Stimulated activated CD8-positive, alpha-beta memory T cell treated with anti-CD3 and anti-CD28 coated beads, Interleukin-7, amount 100 ng/mL, for 24 hours (primary cell): ENCODE data around the gene WNT7B.
A peak's percentile ranks its signal among the peaks of the same experiment; 100 is the strongest.
"Not testable (repeated sequence)": the region's sequence is repeated elsewhere in the genome, so short reads cannot be mapped to it uniquely, and the experiment has no call there.

ENCODE experiments used
- DNase-seq: peaks from one replicate; pipeline ENCODE4 v3.0.0-alpha.2; 2020; ENCODE audit warnings: low read depth

WNT7B gene

DNA sequence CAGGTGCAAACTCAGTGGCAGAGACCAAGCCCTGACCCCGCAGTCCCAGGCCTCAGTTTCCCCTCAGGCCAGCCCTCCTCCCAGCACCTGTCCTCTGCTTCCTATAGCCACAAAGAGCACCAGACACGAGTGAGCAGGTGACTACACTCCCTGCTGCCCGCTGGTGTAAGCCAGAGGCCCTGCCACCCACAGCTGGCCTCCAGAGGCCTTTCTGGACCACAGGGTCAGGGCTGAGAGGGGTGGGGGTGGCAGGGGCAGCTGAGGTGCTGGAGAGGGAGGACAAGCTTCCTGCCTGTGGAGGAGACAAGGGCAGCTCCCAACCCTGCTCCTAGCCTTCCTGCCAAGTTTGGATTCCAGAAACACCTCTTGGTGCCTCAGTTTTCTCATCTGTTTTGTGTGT lies 31.3 kb upstream of the WNT7B start:
- no peak for DNase-seq

DNA sequence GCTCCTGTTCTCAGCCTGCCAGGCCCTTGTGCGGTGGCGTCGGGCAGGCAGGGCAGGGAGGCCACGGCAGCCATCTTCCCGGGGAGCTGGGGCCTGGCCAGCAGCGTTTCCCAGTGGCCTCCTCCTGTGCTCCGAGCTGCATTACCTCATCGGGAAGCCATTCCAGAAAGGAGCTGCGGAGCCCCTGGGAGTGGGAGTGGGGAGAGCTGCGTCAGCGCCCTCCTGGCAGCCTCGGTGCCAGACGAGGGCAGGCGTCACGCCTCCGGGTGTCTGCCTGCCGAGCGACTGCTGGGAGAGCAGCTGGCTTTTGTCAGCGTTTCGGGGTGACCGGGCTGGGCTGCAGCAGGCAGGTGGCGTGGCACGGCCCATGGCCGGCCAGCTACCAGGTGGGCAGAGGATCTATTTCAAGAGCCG lies 30.9 kb upstream of the WNT7B start:
- no peak for DNase-seq

DNA sequence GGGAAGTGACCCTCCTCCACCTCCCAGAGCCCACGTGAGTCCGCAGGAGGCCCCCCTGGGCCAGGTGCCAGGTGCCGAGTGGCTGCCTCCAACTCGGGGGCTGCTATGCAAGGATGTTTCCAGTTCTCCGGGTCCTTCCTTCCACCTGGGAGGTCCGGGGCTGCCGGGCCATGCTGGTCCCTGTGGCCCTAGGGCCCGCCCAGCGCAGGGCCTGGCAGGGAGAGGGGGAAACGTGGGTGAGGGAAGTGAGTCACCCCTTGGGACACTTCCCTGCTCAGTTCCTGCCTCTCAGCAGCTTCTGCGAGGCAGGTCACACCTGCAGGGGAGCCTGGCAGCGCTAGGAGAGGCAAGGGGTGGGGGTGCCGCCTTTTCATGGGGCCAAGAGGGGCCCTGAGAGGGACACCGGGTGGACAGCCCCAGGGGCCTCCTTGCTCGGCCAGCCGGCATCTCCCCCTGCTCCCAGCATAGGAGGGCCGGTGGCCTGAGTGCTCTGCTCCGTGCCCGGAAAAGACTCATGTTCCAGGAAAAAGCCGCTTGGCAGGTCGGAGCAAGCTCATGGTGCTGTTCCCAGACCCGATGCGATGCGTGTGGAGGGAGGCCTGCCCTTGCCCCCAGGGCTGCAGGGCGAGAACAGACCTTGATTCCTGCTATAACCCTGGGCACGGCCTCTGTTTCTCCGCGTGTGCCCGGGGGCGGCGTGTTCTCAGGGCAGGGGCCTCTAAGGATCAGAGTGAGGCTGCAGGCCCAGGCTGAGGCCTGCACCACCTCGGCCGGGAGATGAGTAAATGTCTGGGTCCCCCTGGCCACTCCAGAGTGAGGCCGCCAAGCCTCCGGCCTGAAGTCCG lies 30.3 kb upstream of the WNT7B start:
- no peak for DNase-seq

DNA sequence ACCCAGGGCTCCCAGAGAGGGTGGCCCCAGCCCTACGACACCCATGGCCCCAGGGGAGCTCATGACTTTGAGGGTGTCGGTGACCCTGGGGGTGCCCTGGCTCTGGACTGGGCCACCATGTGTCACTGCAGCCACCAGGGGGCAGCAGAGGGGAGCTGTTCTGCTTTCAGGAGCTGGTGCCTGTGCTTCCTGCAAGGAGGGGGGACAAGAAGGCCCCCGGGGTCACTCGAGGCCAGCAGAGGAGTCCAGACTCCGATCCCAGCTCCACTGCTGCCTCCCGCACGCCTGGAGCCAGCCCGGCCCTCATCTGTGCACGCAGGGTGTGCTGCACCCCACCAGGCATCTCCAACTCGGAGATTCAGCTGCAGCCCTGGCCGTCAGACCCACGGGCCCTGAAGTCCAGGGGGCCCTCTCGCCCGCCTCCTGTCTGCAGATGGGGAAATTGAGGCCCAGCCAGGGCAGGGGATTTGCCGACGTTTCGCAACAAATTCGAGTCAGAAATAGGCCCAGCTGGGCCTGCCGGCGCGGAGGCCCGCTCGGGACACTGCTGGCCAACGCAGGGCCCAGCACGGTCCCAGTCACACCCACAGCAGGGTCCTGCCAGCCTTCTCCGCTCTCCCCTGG lies 29.5 kb upstream of the WNT7B start:
- DNase-seq, result peak; percentile 84

DNA sequence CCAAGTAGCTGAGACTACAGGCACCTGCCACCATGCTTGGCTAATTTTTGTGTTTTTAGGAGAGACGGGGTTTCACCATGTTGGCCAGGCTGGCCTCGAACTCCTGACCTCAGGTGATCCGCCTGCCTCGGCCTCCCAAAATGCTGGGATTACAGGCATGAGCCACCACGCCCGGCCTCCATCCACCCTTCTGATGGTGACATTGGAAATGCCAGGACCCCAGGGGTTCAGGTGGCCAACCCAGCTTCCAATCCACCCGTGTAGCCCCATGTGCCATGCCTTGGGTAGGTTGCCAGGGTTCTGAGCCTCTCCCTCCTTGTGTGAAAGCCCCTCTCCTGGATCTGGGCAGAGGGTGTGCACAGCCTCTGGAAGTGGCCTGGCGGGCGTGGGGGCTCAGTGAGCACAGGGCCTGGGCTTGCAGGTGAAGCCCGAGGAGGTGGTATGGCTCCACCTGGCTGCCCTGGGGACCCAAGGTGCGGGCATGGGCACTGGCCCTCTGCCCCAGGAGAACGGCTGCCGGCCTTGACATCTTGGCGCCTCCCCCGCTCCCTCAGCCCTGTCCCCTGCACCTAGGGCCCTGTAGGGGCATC lies 28.2 kb upstream of the WNT7B start:
- DNase-seq, result not testable (repeated sequence)

DNA sequence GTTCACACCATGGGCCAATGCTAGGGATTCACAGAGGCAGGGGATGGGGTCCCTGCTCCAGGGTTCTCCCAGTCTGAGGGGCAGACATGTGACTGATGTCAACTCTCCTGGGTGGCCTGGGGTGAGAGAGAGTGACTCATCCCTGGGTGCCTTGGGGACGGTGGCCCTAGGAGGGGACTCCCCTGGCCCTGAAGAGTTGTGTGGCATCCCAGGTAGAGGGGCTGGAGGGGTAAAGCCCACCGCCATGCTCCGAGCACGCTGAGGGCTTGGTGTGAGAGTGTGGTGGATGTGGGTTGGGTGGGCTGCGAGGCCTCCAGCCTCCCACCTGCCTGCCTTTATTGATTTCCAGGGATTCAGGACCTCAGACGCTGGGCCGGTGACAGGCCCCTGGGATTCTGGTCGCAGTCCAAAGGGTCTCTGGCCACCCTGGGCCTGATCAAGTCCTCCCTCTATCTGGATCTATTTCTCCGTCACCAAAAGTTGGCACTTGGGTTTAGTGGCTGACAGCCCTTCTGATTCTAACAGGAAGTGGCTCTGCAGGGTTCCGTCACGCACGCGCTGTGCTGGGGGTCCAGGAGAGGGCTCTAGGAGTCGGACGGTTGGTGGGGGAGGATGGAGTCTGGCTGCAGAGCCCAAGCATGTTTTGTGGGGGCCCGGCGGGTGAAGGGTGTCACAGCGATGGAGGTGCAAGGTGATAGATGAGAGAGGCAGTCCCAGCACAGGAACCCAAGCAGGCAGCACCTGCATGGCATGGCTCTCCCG lies 27.3 kb upstream of the WNT7B start:
- DNase-seq, result no peak

DNA sequence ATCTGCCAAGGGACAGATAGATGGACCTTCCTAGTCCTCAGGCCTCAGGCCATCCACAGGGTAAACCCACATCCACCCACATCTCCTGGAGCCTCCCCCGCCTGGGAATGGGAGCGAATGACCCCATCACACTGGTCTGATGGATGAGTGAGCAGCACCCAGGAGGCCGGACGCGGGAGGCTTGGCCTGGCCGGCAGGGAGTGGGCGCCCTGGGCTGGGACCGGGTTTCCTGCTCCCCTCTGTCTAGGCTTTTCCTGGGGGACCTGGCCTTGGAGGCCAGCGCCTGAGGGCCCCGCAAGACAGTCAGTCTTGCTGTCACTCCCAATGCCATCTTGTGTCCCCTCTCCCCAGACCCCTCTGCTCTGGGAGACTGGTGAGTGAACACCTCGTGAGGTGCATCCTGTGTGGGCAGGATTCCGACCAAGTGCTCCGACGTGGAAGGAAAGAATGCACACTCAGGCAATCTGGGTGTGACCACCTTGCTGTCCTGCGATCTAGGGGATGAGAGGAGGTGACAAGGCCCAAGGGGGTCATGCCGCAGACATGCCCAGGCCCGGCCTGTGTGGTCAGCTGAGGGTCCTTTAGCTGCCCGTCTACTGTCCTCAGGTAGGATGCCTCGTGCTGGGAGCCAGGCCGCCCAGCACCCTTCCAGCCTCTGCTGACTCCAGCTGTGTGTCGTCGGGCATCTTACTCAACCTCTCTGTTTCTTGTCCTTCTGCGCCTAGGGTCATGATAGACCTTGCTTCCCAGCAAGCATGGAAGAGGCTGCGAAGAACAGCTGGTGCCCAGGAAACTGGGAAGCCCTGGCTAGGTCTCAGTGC lies 26.5 kb upstream of the WNT7B start:
- DNase-seq, result no peak

DNA sequence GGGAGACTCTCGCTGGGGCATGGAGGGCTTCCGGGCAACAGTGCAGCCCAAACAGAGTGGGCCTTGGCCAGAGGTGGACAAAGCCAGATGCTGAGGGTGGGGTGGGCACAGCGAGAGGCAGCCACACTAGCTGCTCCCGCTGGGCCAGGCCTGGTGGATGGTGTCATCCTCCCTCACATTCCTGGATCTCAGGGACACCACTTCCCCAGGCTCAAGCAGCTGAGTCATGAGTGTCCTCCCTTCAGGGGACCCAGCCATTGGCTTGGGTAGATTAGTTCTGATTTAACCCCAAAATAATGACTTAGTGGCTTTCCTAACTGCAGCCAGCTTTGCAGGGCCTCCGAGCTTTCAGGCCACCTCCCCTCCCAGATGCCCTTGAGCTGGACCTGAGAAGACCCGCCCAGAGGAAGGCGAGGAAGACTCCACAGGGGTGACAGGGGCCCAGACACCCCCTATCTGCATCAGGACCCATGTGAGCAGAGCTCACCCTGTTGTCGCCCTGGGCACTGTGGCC lies 25.9 kb upstream of the WNT7B start:
- DNase-seq, result no peak

DNA sequence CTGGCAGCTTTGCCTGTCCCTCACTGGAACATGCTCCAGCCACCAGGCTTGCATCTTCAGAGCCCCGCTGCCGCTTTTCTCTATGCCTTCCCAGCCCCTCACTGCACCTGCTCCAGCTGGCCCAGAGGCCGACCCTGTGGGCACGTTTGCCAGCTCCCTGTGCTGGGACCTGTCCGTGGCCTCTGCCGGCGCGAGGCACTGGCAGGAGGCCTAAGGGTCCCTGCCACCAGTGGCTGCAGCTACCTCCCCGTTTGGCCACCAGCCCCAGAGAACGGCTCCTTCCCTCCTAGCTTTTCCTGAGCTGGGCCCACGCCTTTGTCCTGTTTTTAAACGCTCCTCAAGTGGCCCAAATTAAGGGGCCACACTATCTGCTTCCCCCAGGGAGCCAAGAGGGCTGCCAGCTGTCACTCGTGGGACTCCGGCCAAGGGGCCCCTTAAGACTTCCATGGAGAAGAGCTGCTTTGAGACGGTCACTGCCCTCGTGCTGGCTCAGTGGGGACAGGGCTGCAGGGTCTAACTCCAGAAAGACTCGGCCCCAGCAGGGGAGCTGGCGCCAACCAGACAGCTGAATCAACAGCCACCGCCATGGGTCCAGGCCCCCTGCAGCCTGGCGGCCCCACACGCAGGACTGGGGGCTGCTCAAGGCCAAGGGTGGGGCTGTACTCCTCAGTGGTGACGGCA lies 24.6 kb upstream of the WNT7B start:
- no peak for DNase-seq

DNA sequence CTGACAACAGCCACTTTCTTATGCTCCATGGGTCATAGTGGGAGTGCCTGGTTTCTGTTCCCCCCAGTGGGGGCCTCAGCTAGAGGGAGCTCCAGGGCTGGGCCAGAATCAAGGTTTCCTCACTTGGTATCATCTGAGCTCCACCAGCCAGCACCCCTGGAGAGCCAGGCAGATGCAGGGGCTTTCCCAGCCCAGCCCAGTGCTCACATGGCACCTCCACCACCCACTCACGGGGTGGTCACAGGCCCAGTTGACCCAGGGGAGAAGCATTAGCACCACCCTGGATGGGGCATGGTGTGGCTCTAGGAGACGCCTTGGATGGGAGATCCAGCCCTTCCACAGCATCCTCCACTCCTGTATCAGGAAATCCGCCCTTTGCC lies 24.1 kb upstream of the WNT7B start:
- DNase-seq, result no peak

DNA sequence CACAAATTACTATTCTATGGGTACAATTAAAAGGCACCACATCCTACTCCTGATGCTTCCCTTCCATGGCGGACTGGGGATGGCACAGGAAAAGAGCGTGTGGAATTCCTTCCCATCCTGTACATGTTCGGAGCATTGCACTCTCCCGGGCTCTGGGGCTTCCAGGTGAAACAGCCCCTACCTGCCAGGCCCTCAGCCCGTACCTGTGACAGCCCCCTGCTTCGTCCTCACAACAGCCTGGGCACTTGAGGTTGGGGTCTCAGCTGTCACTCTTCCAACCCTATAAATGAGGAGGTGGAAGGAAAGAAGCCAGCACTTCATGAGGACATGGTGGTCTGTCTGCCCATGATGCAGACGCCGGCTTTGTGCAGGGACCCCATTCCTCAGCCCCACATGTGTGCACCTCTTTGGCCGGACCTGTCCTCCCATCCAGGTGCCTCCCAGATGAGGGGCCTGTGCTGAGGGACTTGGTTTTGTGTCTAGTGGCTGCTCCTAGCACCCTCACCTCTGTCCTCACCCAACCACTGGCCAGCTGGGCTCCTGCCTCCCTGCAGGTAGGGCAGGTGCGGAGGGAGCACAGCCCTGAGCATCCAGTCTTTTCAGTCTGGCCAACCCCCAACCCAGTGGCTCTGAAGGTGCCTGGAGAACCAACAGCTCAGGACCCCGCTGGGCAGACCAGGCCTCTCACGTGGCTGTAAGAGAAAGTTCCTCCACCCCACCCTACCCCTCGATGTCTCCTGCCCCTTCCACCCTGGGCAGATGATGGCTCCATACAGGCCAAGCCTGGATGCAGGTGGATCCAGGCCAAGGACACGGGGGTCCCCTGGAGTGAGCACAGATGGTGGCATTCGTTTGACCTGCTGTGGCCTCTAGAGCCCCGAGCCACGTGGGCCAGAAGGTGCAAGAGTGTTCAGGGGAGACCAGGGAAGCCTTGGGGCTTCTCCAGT lies 23.4 kb upstream of the WNT7B start:
- DNase-seq, result no peak

DNA sequence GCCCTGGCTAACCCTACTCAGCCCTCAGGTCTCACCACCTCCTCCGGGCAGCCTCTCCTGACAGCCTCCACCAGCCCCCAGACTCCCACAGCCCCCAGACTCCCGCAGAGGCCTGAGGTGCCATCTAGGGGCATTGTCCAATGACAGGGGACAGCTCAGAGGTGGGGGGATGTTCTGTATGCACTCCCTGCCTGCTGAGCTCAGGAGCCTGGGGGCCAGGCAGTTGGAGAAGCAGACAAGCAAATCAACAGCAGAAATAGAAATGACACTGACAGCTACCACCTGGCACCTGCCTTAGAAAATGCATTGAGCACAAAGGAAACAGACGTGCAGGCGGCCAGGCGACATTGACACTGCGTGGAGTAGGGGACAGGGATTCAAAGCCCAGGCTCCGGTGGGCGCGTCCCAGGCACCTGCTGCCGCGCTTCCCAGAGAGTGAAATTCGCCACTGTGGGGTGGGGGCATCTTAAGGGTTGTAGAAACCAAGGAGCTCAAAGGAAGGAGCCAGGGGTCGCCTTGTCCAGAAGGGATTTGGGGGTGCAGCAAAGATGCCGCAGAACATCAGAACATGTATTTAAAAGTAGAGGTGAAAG lies 22.5 kb upstream of the WNT7B start:
- DNase-seq, result no peak

DNA sequence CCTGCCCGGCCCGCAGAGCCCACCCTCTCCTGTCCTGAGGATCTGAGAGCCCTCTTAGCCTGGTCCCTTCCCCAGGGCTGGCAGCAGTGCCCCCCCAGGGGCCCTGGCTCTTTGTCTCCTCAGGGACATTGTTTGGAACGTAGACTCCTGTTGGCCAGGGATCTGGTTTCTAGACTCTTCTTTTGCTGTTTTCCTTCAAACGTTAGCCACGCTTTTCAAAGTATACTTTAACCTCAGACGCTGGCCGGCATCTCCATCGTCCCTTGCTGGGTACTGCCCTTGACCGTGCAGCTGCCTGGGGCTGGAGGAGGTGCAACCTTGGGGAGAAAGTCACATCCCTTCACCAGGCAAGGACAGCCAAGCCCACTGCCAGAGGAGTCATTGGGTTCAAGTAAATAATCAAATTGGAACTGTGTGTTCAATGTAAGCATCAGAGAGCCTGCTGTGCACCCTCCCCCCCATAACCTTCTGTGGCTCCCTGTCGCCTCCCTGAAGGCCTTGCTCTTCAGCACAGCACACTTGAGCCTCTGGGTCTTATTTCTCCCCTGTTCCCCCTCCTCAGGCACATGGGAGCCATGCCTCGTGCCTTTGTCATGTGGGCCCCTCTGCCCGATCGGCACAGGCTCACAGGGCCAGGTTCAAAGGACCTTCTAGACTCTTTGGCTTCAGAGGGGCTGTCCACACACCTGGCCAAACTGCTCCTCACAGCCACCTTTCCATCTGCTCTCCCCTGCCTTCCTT lies 21.8 kb upstream of the WNT7B start:
- no peak for DNase-seq

DNA sequence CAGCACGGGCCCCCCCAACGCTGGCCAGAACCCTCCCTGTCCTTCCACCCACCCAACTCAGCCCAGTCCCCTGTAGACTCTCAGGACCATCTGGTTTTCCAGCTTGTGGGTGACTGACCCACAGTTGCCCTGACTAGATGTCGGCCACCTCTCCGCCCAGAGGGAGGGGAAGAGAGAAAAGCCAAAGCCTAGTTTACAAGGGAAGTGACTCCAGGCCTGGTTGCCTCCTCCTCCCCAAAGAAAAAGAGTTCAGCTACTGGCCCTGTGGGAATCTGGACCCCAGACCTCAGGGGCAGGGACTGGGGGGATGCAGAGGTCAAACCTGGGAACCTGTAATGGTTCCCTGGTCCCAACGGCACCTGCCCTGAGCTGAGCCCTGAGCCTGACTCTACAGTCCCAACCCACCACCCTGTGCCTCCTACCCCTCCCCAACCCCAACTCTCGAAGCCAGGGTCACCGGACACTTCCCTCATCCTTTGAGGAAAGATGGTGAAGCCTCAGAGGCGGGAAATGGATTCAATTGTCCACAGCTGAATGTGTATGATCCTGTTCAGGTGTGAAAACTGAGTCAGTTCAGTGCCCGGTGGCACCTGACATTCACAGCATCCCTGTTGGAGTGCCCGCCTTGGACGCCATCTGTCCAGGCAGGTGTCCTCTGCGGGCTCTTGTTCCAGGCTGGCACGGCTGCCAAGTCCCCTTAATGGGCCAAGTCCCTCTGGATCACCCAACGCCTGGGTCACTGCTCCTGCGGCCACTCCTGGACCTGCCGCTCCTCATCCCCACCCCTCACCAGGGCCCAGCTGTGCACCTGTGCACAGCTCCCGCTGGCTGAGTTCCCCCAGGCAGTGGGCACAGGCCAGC lies 21.0 kb upstream of the WNT7B start:
- no peak for DNase-seq

DNA sequence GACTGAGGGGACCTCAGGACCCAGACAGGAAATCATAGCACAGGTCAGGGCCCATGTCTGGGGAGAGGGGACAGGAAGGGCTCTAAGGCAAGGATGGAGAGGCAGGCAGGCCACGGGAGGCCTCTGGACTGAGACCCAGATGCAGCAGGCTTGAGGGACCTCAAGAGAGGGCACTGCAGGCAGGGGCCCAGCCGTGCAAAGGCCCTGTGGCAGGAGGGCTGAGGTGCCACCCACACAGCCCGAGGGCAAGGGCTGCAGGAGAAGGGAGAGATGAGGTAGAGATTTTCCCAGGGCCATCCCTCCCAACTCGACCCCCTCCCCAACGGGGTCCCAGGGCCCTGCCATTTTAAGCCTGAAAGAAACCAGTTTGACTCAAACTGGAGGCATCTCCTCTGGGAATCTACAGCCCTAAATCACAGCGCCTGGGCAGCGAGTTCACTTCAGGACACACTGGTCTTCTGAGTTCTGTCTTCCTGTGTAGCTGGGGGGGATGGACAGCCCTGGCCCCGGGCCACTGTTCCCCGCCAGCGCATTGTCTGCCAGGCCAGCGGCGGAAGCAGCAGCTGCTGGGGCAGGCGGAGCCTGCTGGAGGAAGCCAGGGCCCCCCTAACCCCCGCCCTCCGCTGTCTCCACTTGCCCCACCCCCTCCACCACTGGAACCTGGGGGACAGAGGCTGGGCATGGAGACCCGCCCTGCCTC lies 20.3 kb upstream of the WNT7B start:
- DNase-seq, result no peak

DNA sequence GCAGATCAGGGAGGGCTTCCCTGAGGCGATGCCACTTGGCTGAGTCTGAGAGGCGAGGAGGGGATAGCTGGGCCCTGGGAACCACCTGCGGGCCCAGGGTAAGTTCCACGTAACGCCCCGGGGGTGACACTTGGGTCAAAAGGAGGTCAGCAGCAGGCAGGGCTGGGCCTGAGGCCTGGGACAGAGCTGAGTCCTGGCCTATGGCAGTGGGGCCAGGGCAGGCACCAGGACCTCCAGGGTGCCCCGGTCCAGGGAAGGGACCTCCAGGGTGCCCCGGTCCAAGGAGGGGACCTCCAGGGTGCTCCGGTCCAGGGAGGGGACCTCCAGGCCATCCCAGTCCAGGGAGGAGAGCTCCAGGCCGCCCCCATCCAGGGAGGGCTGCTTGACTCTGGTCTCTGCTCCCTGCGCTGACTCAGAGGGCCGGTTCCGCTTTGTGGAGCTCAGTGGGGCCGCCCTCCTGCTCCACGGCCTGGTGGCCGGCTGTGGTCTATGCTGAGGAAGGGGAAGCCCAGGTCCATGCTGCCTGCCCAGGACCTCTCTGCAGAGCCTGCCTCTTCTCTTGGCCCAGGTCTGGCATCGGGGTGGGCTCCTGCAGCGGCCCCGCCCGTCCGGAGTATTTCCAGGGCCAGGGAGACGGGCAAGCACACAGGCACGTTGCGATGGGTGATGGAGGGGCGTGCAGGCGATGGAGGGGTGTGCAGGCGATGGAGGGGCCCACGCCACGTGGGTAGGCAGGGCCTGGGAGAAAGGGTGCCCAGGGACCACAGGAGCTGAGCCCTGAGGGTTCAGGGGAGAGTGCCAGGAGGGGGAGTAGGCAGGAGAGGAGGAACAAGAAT lies 19.5 kb upstream of the WNT7B start:
- no peak for DNase-seq
